ENCODE results near the gene ACTRT2.

Gene ACTRT2

GRCh38 chr1:3033040-3033789, 11.9 kb downstream of the ACTRT2 start:
- no peak for DNase-seq

- no peak for DNase-seq
Observed at GRCh38 chr1:3033790-3034090, 12.5 kb downstream of the ACTRT2 start.

GRCh38 chr1:3034162-3034561, 12.9 kb downstream of the ACTRT2 start:
- DNase-seq = no peak

GRCh38 chr1:3034728-3035562, 13.7 kb downstream of the ACTRT2 start:
- DNase-seq = no peak

GRCh38 chr1:3035563-3036446, 14.5 kb downstream of the ACTRT2 start:
- DNase-seq = no peak

- no peak for DNase-seq
Observed at GRCh38 chr1:3036447-3037280, 15.4 kb downstream of the ACTRT2 start.

- DNase-seq = no peak
Observed at GRCh38 chr1:3037281-3038040, 16.2 kb downstream of the ACTRT2 start.

GRCh38 chr1:3038113-3038551, 16.9 kb downstream of the ACTRT2 start:
- no peak for DNase-seq

GRCh38 chr1:3038571-3039181, 17.4 kb downstream of the ACTRT2 start:
- no peak for DNase-seq

GRCh38 chr1:3040004-3040403, 18.7 kb downstream of the ACTRT2 start:
- DNase-seq = no peak

- no peak for DNase-seq
Observed at GRCh38 chr1:3042481-3042880, 21.2 kb downstream of the ACTRT2 start.

- no peak for DNase-seq
Observed at GRCh38 chr1:3049164-3049563, 27.9 kb downstream of the ACTRT2 start.

GRCh38 chr1:3049905-3050304, 28.6 kb downstream of the ACTRT2 start:
- DNase-seq = no peak

- DNase-seq = no peak
Observed at GRCh38 chr1:3050603-3051002, 29.3 kb downstream of the ACTRT2 start.

- DNase-seq = no peak
Observed at GRCh38 chr1:3051270-3052268, 30.3 kb downstream of the ACTRT2 start.

GRCh38 chr1:3052501-3052900, 31.2 kb downstream of the ACTRT2 start:
- no peak for DNase-seq

- no peak for DNase-seq
Observed at GRCh38 chr1:3053366-3053980, 32.2 kb downstream of the ACTRT2 start.

- DNase-seq = no peak
Observed at GRCh38 chr1:3053986-3054385, 32.7 kb downstream of the ACTRT2 start.

- no peak for DNase-seq
Observed at GRCh38 chr1:3054474-3054873, 33.2 kb downstream of the ACTRT2 start.

Measured in fibroblast of skin of scalp (primary cell).